ENCODE data around the gene ATP5ME. TPM values are rescaled to one million over a fixed set of nuclear protein-coding genes. Genes with fewer than 3 reads are reported as not detected.

Gene ATP5ME
- polyA plus RNA-seq, 1 experiment, result 330 TPM

- DNase-seq (ENCODE audit: low read depth), result no peak
- Histone ChIP-seq H3K27me3 (ENCODE audit: control insufficient read depth, insufficient read depth, low read length) (no peaks in the 10 kb centered on the region), H3K4me3 (ENCODE audit: low read depth, low read length) (no peak overlapping the region), H3K36me3 (ENCODE audit: control insufficient read depth, insufficient read depth, low read length) (peaks cover 8% of the 10 kb centered on the region; the same call in 1 of the 2 replicates)
- POLR2A ChIA-PET, result no interaction called here
- CTCF ChIA-PET, result no interaction called here
- TF ChIP-seq CTCF (IDR thresholded peaks at IDR 0.05; ENCODE audit: insufficient read depth, low read depth, low read length), result no peak
Observed at GRCh38 chr4:712093-712492, 38.0 kb upstream of the ATP5ME start.

GRCh38 chr4:710916-711315 is 36.8 kb upstream of the ATP5ME start:
- ChIA-PET CTCF (interaction anchor here (0.6 kb wide), 1 partner anchor 52 kb away, joined by 3 read pairs; no protein-coding TSS in a partner anchor), POLR2A (no interaction called here)
- no peaks in the 10 kb centered on the region for H3K27me3 ChIP-seq (ENCODE audit: control insufficient read depth, insufficient read depth, low read length)
- DNase-seq (ENCODE audit: low read depth), result no peak
- TF ChIP-seq CTCF (IDR thresholded peaks at IDR 0.05; ENCODE audit: insufficient read depth, low read depth, low read length), result no peak
- H3K4me3 ChIP-seq (ENCODE audit: low read depth, low read length), result no peak overlapping the region
- peaks cover 8% of the 10 kb centered on the region; the same call in 1 of the 2 replicates for H3K36me3 ChIP-seq (ENCODE audit: control insufficient read depth, insufficient read depth, low read length)

- ChIA-PET CTCF (interaction anchor here (1.7 kb wide), 1 partner anchor 32 kb away, joined by 4 read pairs; no protein-coding TSS in a partner anchor), POLR2A (no interaction called here)
- no peak for TF ChIP-seq CTCF (IDR thresholded peaks at IDR 0.05; ENCODE audit: insufficient read depth, low read depth, low read length)
- no peak for DNase-seq (ENCODE audit: low read depth)
- no peaks in the 10 kb centered on the region for H3K27me3 ChIP-seq (ENCODE audit: control insufficient read depth, insufficient read depth, low read length)
- H3K36me3 ChIP-seq (ENCODE audit: control insufficient read depth, insufficient read depth, low read length), result peaks cover 8% of the 10 kb centered on the region; the same call in 1 of the 2 replicates
- H3K4me3 ChIP-seq (ENCODE audit: low read depth, low read length), result no peak overlapping the region
Observed at GRCh38 chr4:710116-710515, 36.0 kb upstream of the ATP5ME start.

GRCh38 chr4:709348-709747 is 35.3 kb upstream of the ATP5ME start:
- ChIA-PET POLR2A (no interaction called here), CTCF (interaction anchor here (1.7 kb wide), 1 partner anchor 33 kb away, joined by 4 read pairs; no protein-coding TSS in a partner anchor)
- H3K36me3 ChIP-seq (ENCODE audit: control insufficient read depth, insufficient read depth, low read length), result peaks cover 6% of the 10 kb centered on the region; the same call in 1 of the 2 replicates
- H3K27me3 ChIP-seq (ENCODE audit: control insufficient read depth, insufficient read depth, low read length), result no peaks in the 10 kb centered on the region
- DNase-seq (ENCODE audit: low read depth), result no peak
- TF ChIP-seq CTCF (IDR thresholded peaks at IDR 0.05; ENCODE audit: insufficient read depth, low read depth, low read length), result no peak
- H3K4me3 ChIP-seq (ENCODE audit: low read depth, low read length), result no peak overlapping the region

GRCh38 chr4:708631-708933 is 34.5 kb upstream of the ATP5ME start:
- POLR2A ChIA-PET, result no interaction called here
- no peak for DNase-seq (ENCODE audit: low read depth)
- TF ChIP-seq CTCF (IDR thresholded peaks at IDR 0.05; ENCODE audit: insufficient read depth, low read depth, low read length), result no peak
- Histone ChIP-seq H3K27me3 (ENCODE audit: control insufficient read depth, insufficient read depth, low read length) (no peaks in the 10 kb centered on the region), H3K36me3 (ENCODE audit: control insufficient read depth, insufficient read depth, low read length) (peaks cover 5% of the 10 kb centered on the region; the same call in 1 of the 2 replicates), H3K4me3 (ENCODE audit: low read depth, low read length) (no peak overlapping the region)
- CTCF ChIA-PET, result interaction anchor here (1.7 kb wide), 1 partner anchor 33 kb away, joined by 4 read pairs; no protein-coding TSS in a partner anchor
